GM12878 (cell line): ENCODE measurements around the gene TMEM255B.

Experiments
- E2F4 ChIP-seq: IDR thresholded peaks from 2 replicates; pipeline ENCODE4 v1.6.1; 2012; ENCODE audit warnings: low read depth, low read length, improper control_type of control experiment
- EZH2 ChIP-seq: IDR thresholded peaks from 2 replicates; pipeline ENCODE4 v1.6.1; 2012; ENCODE audit warnings: low read depth, mild to moderate bottlenecking, control low read depth, inconsistent platforms, low read length, borderline replicate concordance; ENCODE audit not compliant: control insufficient read depth
- PKNOX1 ChIP-seq: fragments of 450-650 bp; IDR thresholded peaks from 2 replicates; pipeline ENCODE4 v1.6.1; 2016; ENCODE audit warnings: mild to moderate bottlenecking
- RUNX3 ChIP-seq: IDR thresholded peaks from 2 replicates; pipeline ENCODE4 v1.6.1; 2012; ENCODE audit warnings: low read length, inconsistent platforms
- TF ChIP-seq, protein P1 (sequence below): IDR thresholded peaks from 2 replicates; pipeline ENCODE4 v1.6.1; 2012; ENCODE audit warnings: low read depth, low read length, improper control_type of control experiment
- TF ChIP-seq, protein P2 (sequence below): fragments of 450-650 bp; IDR thresholded peaks from 2 replicates; pipeline ENCODE4 v1.6.1; 2017; ENCODE audit warnings: mild to moderate bottlenecking, moderate library complexity

- TF ChIP-seq PKNOX1 (no peak), RUNX3 (no peak), EZH2 (no peak), E2F4 (no peak)
- TF ChIP-seq, protein P1, sequence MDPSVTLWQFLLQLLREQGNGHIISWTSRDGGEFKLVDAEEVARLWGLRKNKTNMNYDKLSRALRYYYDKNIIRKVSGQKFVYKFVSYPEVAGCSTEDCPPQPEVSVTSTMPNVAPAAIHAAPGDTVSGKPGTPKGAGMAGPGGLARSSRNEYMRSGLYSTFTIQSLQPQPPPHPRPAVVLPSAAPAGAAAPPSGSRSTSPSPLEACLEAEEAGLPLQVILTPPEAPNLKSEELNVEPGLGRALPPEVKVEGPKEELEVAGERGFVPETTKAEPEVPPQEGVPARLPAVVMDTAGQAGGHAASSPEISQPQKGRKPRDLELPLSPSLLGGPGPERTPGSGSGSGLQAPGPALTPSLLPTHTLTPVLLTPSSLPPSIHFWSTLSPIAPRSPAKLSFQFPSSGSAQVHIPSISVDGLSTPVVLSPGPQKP: no peak
- TF ChIP-seq, protein P2, sequence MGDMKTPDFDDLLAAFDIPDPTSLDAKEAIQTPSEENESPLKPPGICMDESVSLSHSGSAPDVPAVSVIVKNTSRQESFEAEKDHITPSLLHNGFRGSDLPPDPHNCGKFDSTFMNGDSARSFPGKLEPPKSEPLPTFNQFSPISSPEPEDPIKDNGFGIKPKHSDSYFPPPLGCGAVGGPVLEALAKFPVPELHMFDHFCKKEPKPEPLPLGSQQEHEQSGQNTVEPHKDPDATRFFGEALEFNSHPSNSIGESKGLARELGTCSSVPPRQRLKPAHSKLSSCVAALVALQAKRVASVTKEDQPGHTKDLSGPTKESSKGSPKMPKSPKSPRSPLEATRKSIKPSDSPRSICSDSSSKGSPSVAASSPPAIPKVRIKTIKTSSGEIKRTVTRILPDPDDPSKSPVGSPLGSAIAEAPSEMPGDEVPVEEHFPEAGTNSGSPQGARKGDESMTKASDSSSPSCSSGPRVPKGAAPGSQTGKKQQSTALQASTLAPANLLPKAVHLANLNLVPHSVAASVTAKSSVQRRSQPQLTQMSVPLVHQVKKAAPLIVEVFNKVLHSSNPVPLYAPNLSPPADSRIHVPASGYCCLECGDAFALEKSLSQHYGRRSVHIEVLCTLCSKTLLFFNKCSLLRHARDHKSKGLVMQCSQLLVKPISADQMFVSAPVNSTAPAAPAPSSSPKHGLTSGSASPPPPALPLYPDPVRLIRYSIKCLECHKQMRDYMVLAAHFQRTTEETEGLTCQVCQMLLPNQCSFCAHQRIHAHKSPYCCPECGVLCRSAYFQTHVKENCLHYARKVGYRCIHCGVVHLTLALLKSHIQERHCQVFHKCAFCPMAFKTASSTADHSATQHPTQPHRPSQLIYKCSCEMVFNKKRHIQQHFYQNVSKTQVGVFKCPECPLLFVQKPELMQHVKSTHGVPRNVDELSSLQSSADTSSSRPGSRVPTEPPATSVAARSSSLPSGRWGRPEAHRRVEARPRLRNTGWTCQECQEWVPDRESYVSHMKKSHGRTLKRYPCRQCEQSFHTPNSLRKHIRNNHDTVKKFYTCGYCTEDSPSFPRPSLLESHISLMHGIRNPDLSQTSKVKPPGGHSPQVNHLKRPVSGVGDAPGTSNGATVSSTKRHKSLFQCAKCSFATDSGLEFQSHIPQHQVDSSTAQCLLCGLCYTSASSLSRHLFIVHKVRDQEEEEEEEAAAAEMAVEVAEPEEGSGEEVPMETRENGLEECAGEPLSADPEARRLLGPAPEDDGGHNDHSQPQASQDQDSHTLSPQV: no peak
Measured at GRCh38 chr13:113763254-113763653, 4.2 kb downstream of the TMEM255B start.
